NCI-H187 (cell line): ENCODE results near the gene CSRNP2.
"Not testable (repeated sequence)": the region's sequence is repeated elsewhere in the genome, so short reads cannot be mapped to it uniquely, and the experiment has no call there.

Experiments used
- DNase-seq, 2 experiments: peaks; one replicate each; lab custom pipeline; 2025; lab: John Stamatoyannopoulos, UW

The CSRNP2 gene

GRCh38 chr12:51028126-51028812 is 55.1 kb downstream of the CSRNP2 start:
- DNase-seq = peak in 1 of 2 experiments; percentile 15

GRCh38 chr12:51027342-51027835 is 56.0 kb downstream of the CSRNP2 start:
- no peak for DNase-seq

- DNase-seq = peak; percentile 86 to 93
Measured at GRCh38 chr12:51025836-51026638, 57.4 kb downstream of the CSRNP2 start, which contains the start of gene SLC11A2. Gene SLC11A2, minus strand, starts transcription at chr12:51026384. Its CDS starts 15,656 bp downstream, at chr12:51010728.

GRCh38 chr12:51025338-51025835 is 58.0 kb downstream of the CSRNP2 start:
- no peak for DNase-seq

- DNase-seq = no peak
Measured at GRCh38 chr12:51023625-51024382, 59.6 kb downstream of the CSRNP2 start.

GRCh38 chr12:51021694-51022093 is 61.7 kb downstream of the CSRNP2 start:
- no peak for DNase-seq

- DNase-seq = no peak
Measured at GRCh38 chr12:51020448-51021182, 62.8 kb downstream of the CSRNP2 start.

- DNase-seq = no peak
Measured at GRCh38 chr12:51019927-51020326, 63.5 kb downstream of the CSRNP2 start.

- DNase-seq = no peak
Measured at GRCh38 chr12:51018956-51019355, 64.4 kb downstream of the CSRNP2 start.

- DNase-seq = no peak
Measured at GRCh38 chr12:51017452-51017851, 65.9 kb downstream of the CSRNP2 start.

- DNase-seq = not testable (repeated sequence)
Measured at GRCh38 chr12:51014467-51014866, 68.9 kb downstream of the CSRNP2 start.

GRCh38 chr12:51013441-51013840 is 70.0 kb downstream of the CSRNP2 start:
- DNase-seq = no peak

GRCh38 chr12:51012570-51013236 is 70.7 kb downstream of the CSRNP2 start:
- DNase-seq = no peak

GRCh38 chr12:51011955-51012354 is 71.4 kb downstream of the CSRNP2 start:
- DNase-seq = no peak
